Fibroblast of the conjunctiva (primary cell): ENCODE measurements around the gene DNAL4.

Experiments
- DNase-seq: peaks from one replicate; pipeline ENCODE4 v3.0.0-alpha.2; 2010; ENCODE audit warnings: low read depth

The DNAL4 gene

GRCh38 chr22:38784856-38785255, 9.1 kb downstream of the DNAL4 start:
- DNase-seq, result no peak

GRCh38 chr22:38784035-38784434, 9.9 kb downstream of the DNAL4 start:
- no peak for DNase-seq

- DNase-seq, result no peak
Measured at GRCh38 chr22:38783095-38783615, 10.8 kb downstream of the DNAL4 start.

GRCh38 chr22:38782402-38783094, 11.4 kb downstream of the DNAL4 start:
- DNase-seq, result no peak

GRCh38 chr22:38781033-38781432, 12.9 kb downstream of the DNAL4 start:
- DNase-seq, result no peak

- DNase-seq, result no peak
Measured at GRCh38 chr22:38777087-38777671, 16.8 kb downstream of the DNAL4 start.

GRCh38 chr22:38776086-38776485, 17.9 kb downstream of the DNAL4 start:
- no peak for DNase-seq

GRCh38 chr22:38775656-38776055, 18.3 kb downstream of the DNAL4 start:
- no peak for DNase-seq

- no peak for DNase-seq
Measured at GRCh38 chr22:38774496-38775166, 19.3 kb downstream of the DNAL4 start.

GRCh38 chr22:38773363-38773946, 20.5 kb downstream of the DNAL4 start:
- no peak for DNase-seq

- DNase-seq, result no peak
Measured at GRCh38 chr22:38772623-38772873, 21.4 kb downstream of the DNAL4 start.

GRCh38 chr22:38770257-38770949, 23.5 kb downstream of the DNAL4 start:
- no peak for DNase-seq

GRCh38 chr22:38768036-38768435, 25.9 kb downstream of the DNAL4 start:
- no peak for DNase-seq

GRCh38 chr22:38767313-38767712, 26.6 kb downstream of the DNAL4 start:
- no peak for DNase-seq

- DNase-seq, result no peak
Measured at GRCh38 chr22:38766076-38766777, 27.7 kb downstream of the DNAL4 start.

- DNase-seq, result no peak
Measured at GRCh38 chr22:38762551-38762983, 31.4 kb downstream of the DNAL4 start.

GRCh38 chr22:38761202-38762162, 32.5 kb downstream of the DNAL4 start:
- DNase-seq, result no peak

- no peak for DNase-seq
Measured at GRCh38 chr22:38760477-38761201, 33.3 kb downstream of the DNAL4 start.

GRCh38 chr22:38759005-38759404, 34.9 kb downstream of the DNAL4 start:
- no peak for DNase-seq
